Head of caudate nucleus (tissue), 42 donors: ENCODE results near the gene IRF2BP2.
"Not testable (repeated sequence)": the region's sequence is repeated elsewhere in the genome, so short reads cannot be mapped to it uniquely, and the experiment has no call there.

ENCODE experiments used
- DNase-seq, 42 donors: peaks; one replicate each; pipeline versions ENCODE4 v3.0.0 to v3.0.0-alpha.2; 2020 to 2021; ENCODE audit warnings: mixed read lengths in 7 of 42
- intact Hi-C: fragments of 100-400 bp; cut with DNase I; formaldehyde crosslinking; loops from one replicate; pipeline ENCODE4 v1.15.0; 2022

IRF2BP2 gene

DNA sequence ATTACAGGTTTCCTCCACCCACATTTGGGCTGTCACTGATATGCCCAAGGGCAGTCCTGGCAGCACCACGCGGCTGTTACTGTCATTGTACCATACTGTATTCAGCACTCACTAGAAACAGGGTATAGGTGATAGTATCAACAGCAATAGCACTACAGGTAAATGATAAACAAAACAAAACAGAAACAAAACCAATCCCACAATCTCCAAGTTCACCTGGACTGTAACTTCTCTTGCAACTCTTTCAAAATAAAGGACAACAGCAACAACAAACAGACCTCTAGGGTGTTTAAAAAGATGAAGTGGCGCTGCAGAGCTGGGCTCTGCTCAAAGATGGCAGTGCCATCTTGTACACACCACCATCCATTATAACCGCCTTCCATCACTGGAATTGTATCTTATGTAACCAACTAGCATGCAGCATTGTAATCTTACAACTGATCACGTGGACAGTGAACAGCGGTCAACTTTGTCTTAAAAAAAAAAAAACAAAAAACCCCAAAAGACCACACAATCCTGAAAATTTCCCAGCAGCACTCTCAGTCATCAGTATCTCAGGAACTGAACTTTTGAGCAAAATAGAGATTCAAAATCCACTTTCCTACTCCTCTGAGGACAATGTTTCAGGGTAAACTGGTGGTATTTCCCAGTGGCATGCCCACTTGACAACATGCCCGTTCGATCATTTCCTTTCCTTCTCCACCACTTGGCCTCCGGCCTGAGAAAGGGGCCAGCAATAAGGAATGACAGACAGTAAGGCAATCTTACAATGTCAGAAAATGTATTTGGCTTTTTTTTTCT lies 3.8 kb downstream of the IRF2BP2 start:
- peak in 17 of 42 donors; percentile 27 to 69 (median 42) for DNase-seq
- intact Hi-C loops, result no loop called here

DNA sequence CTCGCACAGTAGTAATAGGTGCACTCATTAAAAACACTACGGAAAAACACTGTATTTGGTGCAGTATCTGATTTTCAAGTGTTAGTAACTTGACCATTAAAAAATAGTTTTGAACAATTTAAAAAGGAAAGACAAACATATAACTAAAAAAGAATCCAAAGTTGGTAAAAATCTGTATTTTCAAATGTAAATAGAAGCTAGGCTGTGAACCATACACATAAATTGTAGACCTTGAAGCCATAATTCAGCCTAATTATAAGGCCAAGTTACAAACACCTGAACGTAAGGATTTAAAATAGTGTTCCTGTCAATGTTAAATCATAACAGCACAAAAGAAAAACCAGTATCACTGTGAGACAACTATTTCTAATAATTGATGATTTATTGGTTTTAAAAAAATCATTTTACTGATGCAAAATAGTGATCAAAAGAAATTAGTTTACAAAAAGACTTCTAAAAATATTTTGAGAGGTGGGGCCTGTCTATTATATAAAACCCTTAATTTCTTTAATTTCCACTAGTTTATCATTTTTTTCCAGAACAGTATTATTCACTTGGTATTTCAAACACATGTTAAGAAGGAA lies 4.5 kb downstream of the IRF2BP2 start:
- intact Hi-C loops, result no loop called here
- DNase-seq, result no peak

DNA sequence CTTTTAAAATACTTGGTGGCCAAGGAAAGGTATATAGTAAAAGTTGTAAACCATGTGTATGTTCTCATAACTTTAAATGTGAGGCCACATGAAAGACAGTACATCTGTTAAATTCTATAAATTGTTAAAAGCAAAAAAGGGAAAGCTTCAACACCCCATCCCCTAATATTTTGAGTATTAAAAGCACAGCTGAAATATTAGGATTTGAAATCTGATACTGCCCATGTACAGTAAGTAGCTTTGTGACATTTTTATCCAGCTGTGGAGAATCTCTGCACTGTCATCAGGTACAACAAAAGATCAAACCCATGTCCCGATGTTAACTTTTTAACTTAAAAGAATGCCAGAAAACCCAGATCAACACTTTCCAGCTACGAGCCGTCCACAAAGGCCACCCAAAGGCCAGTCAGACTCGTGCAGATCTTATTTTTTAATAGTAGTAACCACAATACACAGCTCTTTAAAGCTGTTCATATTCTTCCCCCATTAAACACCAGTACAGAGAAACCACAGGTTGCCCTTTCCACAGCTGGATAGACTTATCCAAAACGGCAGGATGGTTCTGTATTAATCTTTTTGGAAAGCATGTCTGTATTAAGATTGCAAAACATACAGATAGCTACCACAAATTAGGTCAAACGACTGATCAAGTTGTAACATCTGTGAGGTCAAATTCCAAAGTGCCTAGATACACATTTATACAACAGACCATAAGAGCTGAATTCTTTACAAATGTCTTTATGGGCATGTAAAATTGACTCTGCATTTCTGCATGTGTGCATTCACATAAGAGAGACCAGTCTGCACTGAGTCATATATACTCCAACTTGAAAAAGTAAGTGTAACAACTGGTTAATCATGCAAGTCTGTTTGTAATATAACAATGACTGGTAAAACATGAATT lies 5.2 kb downstream of the IRF2BP2 start:
- DNase-seq, result peak in 1 of 42 donors; percentile 34
- intact Hi-C loops, result loop anchor here (5.0 kb wide), 1 partner anchor 67 kb away; no protein-coding TSS in a partner anchor

DNA sequence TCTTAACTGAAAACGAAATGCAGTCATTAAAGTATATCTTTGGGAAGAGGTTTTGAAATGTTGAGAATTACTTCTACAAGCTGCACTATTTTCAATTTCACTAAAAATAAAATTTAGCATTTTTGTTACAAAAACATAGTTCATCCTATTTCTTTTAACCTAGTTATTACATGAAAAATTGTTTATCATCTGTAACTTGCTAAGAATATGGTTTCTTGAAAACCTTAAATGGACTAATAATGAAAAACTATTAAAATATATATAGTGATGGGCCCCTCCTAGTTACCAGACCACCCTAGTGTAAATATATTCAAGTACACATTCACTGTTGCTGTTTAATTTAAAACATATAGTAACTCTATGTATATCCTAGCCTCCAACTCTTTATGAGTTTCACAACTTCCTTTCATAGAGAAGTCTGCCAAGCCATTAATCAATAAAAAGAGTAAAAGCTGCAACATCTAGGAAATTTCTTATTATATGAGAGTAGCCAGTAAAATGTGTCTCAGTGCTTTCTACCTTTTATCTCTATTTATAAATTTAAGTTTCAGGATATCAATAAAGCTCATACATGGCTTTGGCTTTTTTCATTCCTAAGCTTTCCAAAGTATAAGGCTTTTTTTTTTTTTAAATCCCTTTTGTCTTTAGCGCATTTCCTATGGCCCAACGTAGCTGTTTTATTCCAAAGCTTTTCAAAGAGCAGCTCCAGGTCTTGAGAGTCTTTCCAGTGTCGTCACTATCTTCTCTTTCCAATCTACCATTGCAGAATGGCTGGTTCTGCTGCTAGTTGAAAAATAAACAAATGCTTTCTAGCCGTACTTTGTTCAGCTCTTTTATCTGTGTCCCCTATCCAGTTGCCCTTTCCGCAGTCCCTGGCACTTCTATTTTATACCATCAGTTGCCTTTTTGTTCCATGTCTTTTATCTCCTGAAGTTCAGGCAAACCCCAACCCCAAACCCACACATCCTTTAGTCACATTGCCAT lies 6.5 kb downstream of the IRF2BP2 start:
- DNase-seq, result peak in 1 of 42 donors; percentile 30
- intact Hi-C loops, result loop anchor here (5.0 kb wide), 1 partner anchor 66 kb away; no protein-coding TSS in a partner anchor

DNA sequence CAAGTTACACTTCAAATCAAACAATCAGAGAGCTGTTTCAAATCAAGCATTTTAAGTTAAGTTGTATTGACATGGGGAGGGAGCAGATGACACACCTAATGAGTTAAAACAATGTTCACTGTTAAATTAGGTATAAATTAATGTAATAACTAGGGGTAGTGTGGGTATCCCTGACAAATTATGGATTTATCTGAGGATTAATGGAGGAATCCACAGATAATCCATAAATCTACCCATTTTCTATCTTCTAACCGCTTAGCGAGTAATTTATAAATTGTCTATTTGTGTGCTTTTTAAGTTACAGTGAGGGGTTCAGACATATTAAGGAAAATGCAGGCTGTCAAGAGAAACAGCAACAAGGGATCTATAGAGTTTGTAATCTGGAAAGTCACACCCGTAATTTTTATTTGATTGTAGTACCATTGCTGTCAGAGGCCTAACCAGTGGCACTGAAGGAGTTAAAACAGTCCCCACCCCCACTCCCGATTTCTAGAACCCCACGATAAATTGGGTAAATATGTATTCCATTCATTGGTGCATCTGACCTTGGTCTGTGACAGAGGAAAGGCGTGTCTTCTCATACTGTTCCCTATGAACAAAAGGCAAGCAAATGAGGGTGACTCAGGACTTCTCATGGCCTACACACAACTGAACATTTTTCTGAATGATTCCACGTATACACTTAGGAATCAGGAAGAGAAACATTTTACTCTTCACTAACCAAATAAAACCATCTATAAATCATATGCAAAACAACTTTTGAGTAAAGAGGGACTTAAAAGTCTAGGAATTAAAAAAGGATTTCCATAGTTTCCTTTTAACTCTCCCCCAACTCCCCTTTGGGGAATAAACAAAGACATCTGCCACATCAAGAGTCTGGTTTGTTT lies 7.4 kb downstream of the IRF2BP2 start:
- peak in 13 of 42 donors; percentile 28 to 73 (median 48) for DNase-seq

DNA sequence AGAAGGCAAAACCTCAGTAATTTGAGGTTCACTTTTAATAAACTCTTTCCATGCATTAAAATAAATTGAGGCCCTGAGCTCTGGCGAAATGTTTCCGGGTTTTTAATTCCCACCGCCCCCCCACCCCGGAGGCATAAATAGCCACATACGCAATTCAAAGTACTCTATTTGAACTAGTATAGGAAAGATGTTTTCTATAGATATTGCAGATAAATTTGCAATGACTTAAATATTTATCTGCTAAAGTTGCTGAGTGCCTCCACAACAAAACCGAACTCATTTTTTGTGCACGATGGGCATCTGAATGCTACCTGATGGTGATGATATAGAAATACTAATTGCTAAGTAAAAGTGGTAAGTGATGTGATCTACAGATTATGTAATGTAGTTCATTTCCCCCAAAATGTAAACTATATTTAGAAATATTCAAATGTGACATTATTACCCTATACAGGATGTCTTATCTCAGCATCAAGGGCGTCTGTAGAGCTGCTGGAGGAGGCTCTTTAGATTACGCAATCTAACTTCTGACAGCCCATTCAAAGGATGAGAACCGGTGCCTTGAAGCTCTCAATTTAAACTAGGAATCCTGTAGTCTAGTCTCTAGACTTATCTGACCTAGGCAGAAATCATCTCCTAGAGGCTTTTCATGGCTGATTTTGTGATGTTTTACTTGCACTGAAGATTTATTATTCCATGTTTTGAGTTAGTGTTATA lies 8.5 kb downstream of the IRF2BP2 start:
- DNase-seq, result peak in 2 of 42 donors; percentile 47 to 51
- intact Hi-C loops, result loop anchor here (5.0 kb wide), 1 partner anchor 64 kb away; no protein-coding TSS in a partner anchor

More for the DNA sequence above, 7.4 kb downstream of the IRF2BP2 start:
- intact Hi-C loops, result loop anchor here (5.0 kb wide), 1 partner anchor 65 kb away; no protein-coding TSS in a partner anchor

DNA sequence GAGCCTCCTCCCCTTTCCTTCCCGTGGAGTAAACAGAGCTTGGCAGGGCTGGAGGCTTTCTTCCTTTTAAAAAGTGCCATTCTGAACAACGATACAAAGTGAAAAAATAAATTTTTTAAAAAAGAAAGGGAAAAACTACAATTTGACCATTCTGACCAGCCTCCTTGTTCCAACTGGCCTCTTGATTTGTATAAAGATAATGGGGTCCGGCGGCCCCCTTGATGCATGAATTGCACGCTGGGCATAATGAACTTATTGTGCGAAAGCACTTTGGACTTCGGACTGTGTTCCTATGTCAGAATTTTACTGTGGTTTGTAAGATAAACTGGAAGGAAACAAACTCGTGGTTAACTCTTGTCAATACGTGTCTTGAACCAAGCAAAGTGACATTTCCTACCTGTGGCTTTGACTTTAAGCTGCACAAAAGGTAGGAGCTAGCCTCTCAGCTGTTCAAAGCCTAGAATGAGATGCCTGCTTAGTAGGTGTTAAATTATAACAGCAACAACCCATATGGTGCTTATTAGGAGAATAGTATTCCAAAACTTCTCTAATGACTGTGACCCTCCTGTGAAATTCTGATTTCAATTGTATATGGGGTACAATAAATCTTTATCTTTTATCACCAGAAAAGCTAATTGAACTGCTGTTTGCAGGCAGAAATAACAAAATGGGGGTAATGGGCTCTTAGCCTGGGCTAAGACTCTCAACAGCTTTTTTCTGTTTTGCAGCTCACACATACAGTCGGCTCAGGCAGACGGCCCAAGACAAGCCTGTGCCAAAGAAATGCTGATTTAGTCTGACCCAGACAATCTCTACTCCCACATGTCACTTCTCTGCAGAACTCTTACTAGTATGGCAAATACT lies 9.3 kb downstream of the IRF2BP2 start:
- intact Hi-C loops, result loop anchor here (5.0 kb wide), 1 partner anchor 63 kb away; no protein-coding TSS in a partner anchor
- DNase-seq, result peak in 21 of 42 donors; percentile 23 to 81 (median 49)

DNA sequence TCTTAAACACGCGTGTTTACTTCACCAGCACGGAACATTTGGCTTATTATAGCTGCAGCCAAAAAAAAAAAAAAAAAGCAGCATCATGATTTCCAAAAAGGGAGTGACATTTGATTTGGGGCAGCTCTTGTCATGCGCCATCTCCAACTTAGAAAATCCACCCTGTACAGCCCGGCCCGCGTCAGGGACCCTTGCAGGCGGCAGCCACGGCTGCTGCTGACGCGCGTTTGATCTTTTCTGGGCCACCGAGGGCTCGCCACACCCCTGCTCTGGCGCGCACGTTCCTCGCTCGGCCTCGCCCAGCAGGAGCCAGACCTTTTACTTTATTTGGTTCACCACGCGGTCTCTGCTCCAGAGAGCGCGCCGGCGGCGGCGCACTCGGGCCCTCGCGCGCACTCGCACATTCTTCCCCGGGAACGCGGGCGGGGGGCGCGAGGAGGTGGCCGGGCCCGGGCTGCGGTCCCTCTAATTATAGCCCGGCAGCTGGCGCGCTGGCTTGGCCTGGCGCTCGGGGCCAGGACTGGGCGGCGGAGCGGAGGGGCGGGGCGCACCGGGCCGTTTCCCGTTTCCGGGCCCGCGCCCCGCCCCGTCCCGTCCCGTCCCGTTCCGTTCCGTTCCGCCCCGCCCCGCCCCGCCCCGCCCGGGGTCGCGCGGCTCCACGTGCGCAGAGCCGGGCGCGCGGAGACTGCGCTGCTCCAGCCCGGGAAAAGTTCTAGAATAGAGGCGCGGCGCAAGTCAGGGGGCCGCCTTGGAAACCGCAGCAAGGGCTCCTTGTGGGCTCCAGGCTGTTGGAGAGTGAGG lies 10.2 kb downstream of the IRF2BP2 start:
- peak; percentile 54 to 93 (median 85) for DNase-seq
- intact Hi-C loops, result loop anchor here (5.0 kb wide), 1 partner anchor 63 kb away; no protein-coding TSS in a partner anchor

DNA sequence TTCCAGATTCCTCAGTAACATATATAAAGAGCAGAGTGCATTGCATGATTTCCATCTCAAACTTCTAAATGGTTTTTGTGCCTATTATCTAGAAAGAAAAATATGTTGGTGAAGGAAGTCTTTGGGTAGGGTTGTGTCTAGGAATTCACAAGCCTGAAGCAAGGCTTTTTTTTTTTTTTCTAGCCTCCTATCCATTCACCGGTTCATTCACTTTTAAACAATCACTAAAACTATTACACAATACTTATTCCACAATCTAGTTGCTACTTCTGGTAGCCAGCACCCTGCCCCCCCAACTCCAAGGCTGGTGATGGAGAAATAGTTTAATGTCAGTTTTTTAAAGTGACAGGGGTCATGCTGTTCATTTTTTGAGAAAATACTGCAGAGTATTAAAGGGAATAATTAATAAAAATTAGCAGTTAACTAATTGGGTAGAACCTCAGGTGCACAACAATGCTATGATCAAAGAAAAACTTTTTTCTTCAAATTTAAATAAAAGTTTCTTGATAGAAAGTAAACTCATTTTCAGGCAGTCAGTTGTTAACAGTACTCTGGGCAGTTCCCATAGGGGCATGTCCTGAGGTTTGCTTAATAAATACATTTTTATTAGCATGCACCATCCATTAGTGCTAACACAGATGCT lies 10.9 kb downstream of the IRF2BP2 start:
- intact Hi-C loops, result no loop called here
- no peak for DNase-seq

DNA sequence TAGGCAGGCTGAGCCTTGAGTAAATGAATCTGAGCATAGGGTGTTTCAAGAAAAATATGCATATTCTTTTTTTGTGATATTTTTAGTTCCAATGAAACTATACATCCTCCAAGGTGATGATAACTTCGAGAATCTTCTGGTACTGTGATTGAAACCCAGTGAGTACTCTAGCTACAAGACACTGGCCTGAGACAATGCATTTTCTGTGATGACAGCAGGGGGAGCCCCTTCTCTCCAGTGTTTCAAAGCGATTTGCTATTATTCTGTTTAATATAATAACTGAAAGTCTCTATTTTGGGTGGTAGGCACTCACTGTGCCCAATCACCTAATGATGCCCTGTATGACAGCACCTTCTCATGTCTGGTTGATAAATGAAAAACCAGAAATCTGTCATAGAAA lies 12.1 kb downstream of the IRF2BP2 start:
- intact Hi-C loops, result no loop called here
- peak in 30 of 42 donors; percentile 28 to 84 (median 55) for DNase-seq

DNA sequence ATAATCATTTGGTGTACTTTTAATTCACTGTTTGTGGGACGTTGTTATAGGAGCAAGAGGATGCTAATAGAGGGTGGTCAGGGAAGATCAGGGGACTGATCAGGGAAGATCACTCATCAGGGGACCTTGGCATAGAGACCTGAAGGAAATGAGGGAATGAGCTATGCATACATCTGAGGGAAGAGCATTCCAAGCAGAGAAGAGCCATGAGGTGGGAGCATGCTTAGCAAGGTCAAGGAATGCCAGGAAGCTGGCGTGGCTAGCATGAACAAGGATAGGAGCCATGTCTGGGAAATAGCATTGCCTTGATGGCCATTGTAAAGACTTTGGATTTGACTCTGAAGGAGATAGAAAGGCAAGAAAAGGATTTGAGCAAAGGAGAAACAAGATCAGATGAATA lies 14.1 kb downstream of the IRF2BP2 start:
- intact Hi-C loops, result no loop called here
- DNase-seq, result peak in 1 of 42 donors; percentile 14

DNA sequence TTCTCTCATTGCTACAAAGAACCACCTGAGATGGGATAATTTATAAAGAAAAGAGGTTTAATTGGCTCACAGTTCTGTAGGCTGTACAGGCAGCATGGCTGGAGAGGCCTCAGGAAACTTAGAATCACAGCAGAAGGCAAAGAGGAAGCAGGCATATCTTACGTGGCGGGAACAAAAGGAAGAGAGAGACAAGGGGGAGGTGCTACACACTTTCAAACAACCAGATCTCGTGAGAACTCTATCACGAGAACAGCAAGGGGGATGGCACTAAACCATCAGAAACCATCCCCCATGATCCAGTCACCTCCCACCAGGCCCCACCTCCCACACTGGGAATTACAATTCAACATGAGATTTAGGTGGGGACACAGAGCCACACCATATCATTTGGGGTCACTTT lies 15.4 kb downstream of the IRF2BP2 start:
- intact Hi-C loops, DNase-seq: not testable (repeated sequence)

DNA sequence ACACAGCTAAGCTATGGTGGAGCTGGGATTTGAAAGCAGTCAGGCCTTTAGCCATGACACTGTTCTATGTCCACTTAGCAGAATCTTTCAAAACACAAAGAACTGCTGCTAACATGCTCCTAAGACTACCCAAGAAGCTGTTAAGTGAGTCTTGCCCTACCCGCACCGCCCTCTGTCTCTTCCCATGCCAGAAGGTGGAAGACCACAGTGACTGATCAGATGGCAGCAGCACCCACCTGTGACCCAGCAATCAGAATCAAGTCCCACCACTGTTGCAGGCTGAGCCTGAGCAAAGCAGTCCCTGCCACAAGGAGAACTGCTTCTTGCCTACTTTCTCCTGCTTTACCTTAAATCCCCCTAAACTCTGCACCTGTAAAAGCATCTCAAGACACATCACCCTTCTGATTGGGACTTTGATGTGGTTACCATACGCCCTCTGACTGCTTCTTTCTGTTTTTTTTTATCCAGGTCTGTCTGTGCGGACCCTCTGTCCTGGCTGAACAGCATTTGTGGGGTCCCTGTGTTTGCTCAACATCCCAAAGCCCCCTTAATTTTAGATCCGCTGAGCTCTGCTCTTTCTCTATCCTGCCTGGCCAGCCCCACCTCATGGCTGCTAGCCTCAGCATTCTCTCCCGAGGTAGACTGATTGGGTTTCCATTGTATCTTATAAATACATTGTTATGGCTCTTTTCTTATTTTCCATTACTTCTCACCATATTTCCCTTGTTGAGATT lies 16.0 kb downstream of the IRF2BP2 start:
- peak in 1 of 42 donors; percentile 26 for DNase-seq
- intact Hi-C loops, result no loop called here
